ENCODE data around the gene KRTAP5-9. TPM values are rescaled to one million over a fixed set of nuclear protein-coding genes. Genes with fewer than 3 reads are reported as not detected.

KRTAP5-9 gene
- total and polyA plus RNA-seq, 10 of the 15 experiments (the other 5 are each of a cell fraction or from before 2014, with no cell fraction given), result 0.06 to 0.38 (median 0.19) TPM; not detected in 4

DNA sequence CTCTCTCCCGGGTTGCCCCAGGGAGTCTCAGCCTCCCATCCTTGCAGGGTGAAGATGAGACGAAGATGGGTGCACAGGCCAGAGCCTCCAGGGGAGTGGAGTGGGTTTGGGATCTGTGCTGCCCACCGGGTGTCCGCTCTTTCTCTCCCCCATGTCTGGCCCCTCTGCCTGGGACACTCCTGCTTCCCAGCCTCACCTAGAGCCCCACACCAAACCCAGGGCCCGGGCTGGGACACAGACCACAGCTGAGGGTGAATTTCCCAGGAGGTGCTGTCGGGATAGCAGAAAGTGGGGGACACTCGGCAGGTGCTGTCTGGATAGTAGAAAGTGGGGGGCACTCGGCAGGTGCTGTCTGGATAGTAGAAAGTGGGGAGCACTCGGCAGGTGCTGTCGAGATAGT is 46.2 kb upstream of the KRTAP5-9 start:
- Histone ChIP-seq H3K4me3 (no peak overlapping the region), H3K4me1 (ENCODE audit: control insufficient read depth, insufficient read depth, low read length) (0 out of 2 replicates have a peak, but pooled peaks cover 2% of the 10 kb centered on the region), H2AFZ (ENCODE audit: control insufficient read depth, low read depth, low read length) (no peak overlapping the region), H3K36me3 (ENCODE audit: control insufficient read depth in 2 of 2, insufficient read depth in 2 of 2, low read length in 1 of 2) (peaks cover 11 to 12% of the 10 kb centered on the region in 2 experiments; a peak in 3 of 4 replicates), H3K27me3 (replicated peaks in 1 of 2; ENCODE audit: control insufficient read depth in 2 of 2, insufficient read depth in 2 of 2, low read length in 1 of 2) (no peaks in the 10 kb centered on the region), H3K27ac (ENCODE audit: control insufficient read depth, insufficient read depth) (no peak overlapping the region), H3K9ac (ENCODE audit: control insufficient read depth, insufficient read depth, low read length) (no peak overlapping the region), H3K9me3 (replicated peaks; ENCODE audit: control insufficient read depth, insufficient read depth, low read length) (no peaks in the 10 kb centered on the region; the same call in 2 of the 3 replicates), H3K4me2 (ENCODE audit: control insufficient read depth, insufficient read depth) (no peak overlapping the region), H3K79me2 (ENCODE audit: control insufficient read depth, insufficient read depth, low read length) (no peaks in the 10 kb centered on the region), H4K20me1 (ENCODE audit: control insufficient read depth, insufficient read depth) (no peaks in the 10 kb centered on the region; the same call in 1 of the 2 replicates)
- 96% methylated on average over 10 of the region's 10 CpGs for WGBS (ENCODE audit: insufficient coverage, insufficient replicate concordance, low lambda C conversion rate, missing lambda C conversion rate)
- intact Hi-C loops (cut with micrococcal nuclease; ENCODE audit: unreplicated experiment), result no loop called here
- ChIA-PET RAD21 (ENCODE audit: unreplicated experiment) (no interaction called here), POLR2A (interaction anchor here (0.8 kb wide), 1 partner anchor 72 kb away, joined by 4 read pairs; no protein-coding TSS in a partner anchor), SMC1A (ENCODE audit: uncharacterized antibody, unreplicated experiment) (no interaction called here), CTCF (no interaction called here)
- TF ChIP-seq RELA (IDR thresholded peaks at IDR 0.05; ENCODE audit: borderline replicate concordance, partially characterized antibody) (no peak), BCL11A (IDR thresholded peaks at IDR 0.05; ENCODE audit: low read depth, low read length) (no peak), TAF1 (IDR thresholded peaks at IDR 0.05; ENCODE audit: borderline replicate concordance, low read depth, low read length) (no peak), BMI1 (IDR thresholded peaks at IDR 0.05; ENCODE audit: borderline replicate concordance) (no peak)
- TF ChIP-seq, protein P1, sequence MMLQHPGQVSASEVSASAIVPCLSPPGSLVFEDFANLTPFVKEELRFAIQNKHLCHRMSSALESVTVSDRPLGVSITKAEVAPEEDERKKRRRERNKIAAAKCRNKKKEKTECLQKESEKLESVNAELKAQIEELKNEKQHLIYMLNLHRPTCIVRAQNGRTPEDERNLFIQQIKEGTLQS (IDR thresholded peaks at IDR 0.05; ENCODE audit: borderline replicate concordance, extremely low read depth, low read depth, low read length), result no peak
- TF ChIP-seq, protein P2, sequence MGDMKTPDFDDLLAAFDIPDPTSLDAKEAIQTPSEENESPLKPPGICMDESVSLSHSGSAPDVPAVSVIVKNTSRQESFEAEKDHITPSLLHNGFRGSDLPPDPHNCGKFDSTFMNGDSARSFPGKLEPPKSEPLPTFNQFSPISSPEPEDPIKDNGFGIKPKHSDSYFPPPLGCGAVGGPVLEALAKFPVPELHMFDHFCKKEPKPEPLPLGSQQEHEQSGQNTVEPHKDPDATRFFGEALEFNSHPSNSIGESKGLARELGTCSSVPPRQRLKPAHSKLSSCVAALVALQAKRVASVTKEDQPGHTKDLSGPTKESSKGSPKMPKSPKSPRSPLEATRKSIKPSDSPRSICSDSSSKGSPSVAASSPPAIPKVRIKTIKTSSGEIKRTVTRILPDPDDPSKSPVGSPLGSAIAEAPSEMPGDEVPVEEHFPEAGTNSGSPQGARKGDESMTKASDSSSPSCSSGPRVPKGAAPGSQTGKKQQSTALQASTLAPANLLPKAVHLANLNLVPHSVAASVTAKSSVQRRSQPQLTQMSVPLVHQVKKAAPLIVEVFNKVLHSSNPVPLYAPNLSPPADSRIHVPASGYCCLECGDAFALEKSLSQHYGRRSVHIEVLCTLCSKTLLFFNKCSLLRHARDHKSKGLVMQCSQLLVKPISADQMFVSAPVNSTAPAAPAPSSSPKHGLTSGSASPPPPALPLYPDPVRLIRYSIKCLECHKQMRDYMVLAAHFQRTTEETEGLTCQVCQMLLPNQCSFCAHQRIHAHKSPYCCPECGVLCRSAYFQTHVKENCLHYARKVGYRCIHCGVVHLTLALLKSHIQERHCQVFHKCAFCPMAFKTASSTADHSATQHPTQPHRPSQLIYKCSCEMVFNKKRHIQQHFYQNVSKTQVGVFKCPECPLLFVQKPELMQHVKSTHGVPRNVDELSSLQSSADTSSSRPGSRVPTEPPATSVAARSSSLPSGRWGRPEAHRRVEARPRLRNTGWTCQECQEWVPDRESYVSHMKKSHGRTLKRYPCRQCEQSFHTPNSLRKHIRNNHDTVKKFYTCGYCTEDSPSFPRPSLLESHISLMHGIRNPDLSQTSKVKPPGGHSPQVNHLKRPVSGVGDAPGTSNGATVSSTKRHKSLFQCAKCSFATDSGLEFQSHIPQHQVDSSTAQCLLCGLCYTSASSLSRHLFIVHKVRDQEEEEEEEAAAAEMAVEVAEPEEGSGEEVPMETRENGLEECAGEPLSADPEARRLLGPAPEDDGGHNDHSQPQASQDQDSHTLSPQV (IDR thresholded peaks at IDR 0.05), result no peak
- TF ChIP-seq, protein P3, sequence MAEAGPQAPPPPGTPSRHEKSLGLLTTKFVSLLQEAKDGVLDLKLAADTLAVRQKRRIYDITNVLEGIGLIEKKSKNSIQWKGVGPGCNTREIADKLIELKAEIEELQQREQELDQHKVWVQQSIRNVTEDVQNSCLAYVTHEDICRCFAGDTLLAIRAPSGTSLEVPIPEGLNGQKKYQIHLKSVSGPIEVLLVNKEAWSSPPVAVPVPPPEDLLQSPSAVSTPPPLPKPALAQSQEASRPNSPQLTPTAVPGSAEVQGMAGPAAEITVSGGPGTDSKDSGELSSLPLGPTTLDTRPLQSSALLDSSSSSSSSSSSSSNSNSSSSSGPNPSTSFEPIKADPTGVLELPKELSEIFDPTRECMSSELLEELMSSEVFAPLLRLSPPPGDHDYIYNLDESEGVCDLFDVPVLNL (IDR thresholded peaks at IDR 0.05; ENCODE audit: low read depth, low read length), result no peak
- TF ChIP-seq, protein P4, sequence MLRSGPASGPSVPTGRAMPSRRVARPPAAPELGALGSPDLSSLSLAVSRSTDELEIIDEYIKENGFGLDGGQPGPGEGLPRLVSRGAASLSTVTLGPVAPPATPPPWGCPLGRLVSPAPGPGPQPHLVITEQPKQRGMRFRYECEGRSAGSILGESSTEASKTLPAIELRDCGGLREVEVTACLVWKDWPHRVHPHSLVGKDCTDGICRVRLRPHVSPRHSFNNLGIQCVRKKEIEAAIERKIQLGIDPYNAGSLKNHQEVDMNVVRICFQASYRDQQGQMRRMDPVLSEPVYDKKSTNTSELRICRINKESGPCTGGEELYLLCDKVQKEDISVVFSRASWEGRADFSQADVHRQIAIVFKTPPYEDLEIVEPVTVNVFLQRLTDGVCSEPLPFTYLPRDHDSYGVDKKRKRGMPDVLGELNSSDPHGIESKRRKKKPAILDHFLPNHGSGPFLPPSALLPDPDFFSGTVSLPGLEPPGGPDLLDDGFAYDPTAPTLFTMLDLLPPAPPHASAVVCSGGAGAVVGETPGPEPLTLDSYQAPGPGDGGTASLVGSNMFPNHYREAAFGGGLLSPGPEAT (IDR thresholded peaks at IDR 0.05; ENCODE audit: low read depth), result no peak
- FAIRE-seq, result no peak
- no peak for DNase-seq (ENCODE audit: low read depth, low spot score)
- ATAC-seq, result no peak
- no TSS peak for BruUV-seq (replicated peaks)
- in situ Hi-C loops (cut with MboI), result no loop called here

All from GM12878 (cell line).